ENCODE results near the gene ARHGEF19. TPM values are rescaled to one million over a fixed set of nuclear protein-coding genes. Genes with fewer than 3 reads are reported as not detected.

ARHGEF19 gene
- total RNA-seq, 1 donor = 6.5 TPM

DNA sequence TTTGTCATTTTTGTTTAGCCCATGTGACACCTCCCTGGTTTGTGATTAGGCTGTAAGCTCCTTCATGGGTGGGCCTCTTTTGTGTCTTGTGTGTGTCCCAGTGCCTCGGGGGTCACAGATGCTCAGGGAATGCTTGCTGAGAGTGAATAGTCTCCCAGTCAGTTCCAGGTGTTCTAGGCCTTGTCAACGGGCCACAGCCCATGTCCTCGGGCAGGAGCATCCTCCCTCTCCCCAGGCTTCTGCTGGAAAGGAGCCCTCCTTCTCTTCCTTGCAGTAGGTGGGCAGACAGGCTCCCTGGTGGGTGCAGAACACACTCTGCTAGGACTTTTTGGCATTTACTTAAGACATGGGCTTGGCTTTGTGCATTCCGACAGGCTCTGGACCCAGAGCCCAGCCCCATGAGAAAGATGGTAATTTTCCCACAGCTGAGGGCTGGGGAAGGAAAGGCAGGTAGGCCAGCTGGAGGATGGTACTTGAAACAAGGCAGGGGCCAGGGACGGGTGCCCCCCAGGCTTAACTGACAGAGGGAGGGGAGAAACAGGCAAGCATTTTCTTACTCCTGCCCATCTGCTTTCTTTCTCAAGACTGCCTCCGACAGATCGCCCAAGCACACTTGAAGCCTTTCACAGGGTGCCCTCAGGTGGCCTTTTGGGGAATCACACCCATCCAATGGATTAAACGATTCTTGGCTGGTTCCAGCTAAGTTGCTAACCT is 31.6 kb upstream of the ARHGEF19 start:
- Histone ChIP-seq H3K9me3 (ENCODE audit: low read depth, low read length) (no peaks in the 10 kb centered on the region), H3K79me2 (ENCODE audit: insufficient read depth, low read length) (no peaks in the 10 kb centered on the region), H3K36me3 (ENCODE audit: insufficient read depth, low read length) (peaks cover 5% of the 10 kb centered on the region), H3K4me2 (ENCODE audit: insufficient read depth, low read length) (peak overlapping the region; percentile 48), H3K27ac (ENCODE audit: low read depth, low read length) (no peak overlapping the region), H4K20me1 (ENCODE audit: insufficient read depth, low read length) (peaks cover 17% of the 10 kb centered on the region), H3K4me1 (ENCODE audit: insufficient read depth, low read length) (peaks cover 15% of the 10 kb centered on the region), H3K4me3 (ENCODE audit: insufficient read depth, low read length) (no peak overlapping the region), H2AFZ (ENCODE audit: low read length) (no peak overlapping the region), H3K27me3 (ENCODE audit: insufficient read depth, low read length) (no peaks in the 10 kb centered on the region)
- peak; percentile 94 for TF ChIP-seq CTCF (IDR thresholded peaks at IDR 0.05; ENCODE audit: extremely low read depth, low read depth, low read length)
- peak; percentile 93 for DNase-seq (ENCODE audit: insufficient read length, low spot score, missing footprints)

DNA sequence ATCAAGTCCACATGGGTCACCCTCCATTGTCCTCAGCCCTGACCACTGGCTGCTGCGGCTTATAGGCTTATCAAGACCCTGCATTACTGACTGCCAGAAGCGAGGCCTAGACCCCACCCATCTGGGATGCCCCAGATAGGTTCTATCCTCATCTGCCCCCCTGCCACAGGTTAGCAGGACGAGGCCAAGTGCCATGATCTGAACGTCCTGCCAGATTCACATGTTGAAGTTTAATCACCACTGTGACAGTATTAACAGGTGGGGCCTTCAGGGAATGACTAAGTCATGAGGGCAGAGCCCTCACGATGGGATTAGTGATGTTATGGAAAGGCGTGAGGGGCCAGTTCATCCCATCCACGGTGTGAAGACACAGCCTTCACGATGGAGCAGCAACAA is 30.8 kb upstream of the ARHGEF19 start:
- H3K79me2 ChIP-seq (ENCODE audit: insufficient read depth, low read length) = no peaks in the 10 kb centered on the region
- peak; percentile 63 for DNase-seq (ENCODE audit: insufficient read length, low spot score, missing footprints)

DNA sequence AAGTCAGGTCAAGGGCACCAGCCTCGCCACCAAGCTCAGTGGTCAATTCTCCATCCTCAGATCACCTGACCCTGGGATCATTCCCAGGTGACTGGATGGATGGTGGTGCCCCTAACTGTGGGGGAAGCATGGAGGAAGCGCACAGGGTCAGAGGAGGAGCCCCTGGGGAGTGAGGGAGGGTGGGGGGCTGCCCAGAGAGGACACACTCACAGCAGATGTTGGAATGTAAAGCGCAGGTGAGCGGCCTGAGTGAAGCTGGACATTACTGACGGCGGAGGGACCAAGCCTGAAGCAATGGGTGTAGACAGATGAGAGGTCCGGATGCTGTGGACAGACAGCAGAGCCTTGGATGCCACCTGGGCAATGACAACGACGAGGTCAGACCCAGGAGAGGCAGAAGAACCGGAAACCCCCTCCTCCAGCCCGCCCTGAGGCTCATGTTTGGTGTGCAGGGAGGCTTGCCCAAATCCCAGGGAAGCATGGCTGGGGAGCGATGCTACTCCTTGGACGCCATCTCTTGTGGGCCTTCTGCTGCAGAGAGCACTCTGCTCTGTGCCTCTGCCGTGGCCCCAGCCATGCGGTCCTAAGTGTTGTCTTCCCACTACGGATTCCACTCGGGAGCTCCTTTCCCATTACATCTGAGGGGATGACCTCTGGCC is 30.2 kb upstream of the ARHGEF19 start:
- peaks cover 5% of the 10 kb centered on the region for H3K36me3 ChIP-seq (ENCODE audit: insufficient read depth, low read length)
- H3K9me3 ChIP-seq (ENCODE audit: low read depth, low read length) = no peaks in the 10 kb centered on the region
- H2AFZ ChIP-seq (ENCODE audit: low read length) = no peak overlapping the region
- H3K4me3 ChIP-seq (ENCODE audit: insufficient read depth, low read length) = no peak overlapping the region
- no peak overlapping the region for H3K4me2 ChIP-seq (ENCODE audit: insufficient read depth, low read length)
- no peaks in the 10 kb centered on the region for H3K79me2 ChIP-seq (ENCODE audit: insufficient read depth, low read length)
- H4K20me1 ChIP-seq (ENCODE audit: insufficient read depth, low read length) = peaks cover 5% of the 10 kb centered on the region
- H3K27ac ChIP-seq (ENCODE audit: low read depth, low read length) = no peak overlapping the region
- peaks cover 6% of the 10 kb centered on the region for H3K4me1 ChIP-seq (ENCODE audit: insufficient read depth, low read length)
- peak; percentile 22 for DNase-seq (ENCODE audit: insufficient read length, low spot score, missing footprints)
- no peak for TF ChIP-seq CTCF (IDR thresholded peaks at IDR 0.05; ENCODE audit: extremely low read depth, low read depth, low read length)
- no peaks in the 10 kb centered on the region for H3K27me3 ChIP-seq (ENCODE audit: insufficient read depth, low read length)

More for the DNA sequence above, 30.8 kb upstream of the ARHGEF19 start:
- TF ChIP-seq CTCF (IDR thresholded peaks at IDR 0.05; ENCODE audit: extremely low read depth, low read depth, low read length) = no peak
- Histone ChIP-seq H4K20me1 (ENCODE audit: insufficient read depth, low read length) (peaks cover 8% of the 10 kb centered on the region), H3K36me3 (ENCODE audit: insufficient read depth, low read length) (peaks cover 5% of the 10 kb centered on the region), H2AFZ (ENCODE audit: low read length) (no peak overlapping the region), H3K4me3 (ENCODE audit: insufficient read depth, low read length) (no peak overlapping the region), H3K9me3 (ENCODE audit: low read depth, low read length) (no peaks in the 10 kb centered on the region), H3K4me1 (ENCODE audit: insufficient read depth, low read length) (peaks cover 6% of the 10 kb centered on the region), H3K27ac (ENCODE audit: low read depth, low read length) (no peak overlapping the region), H3K4me2 (ENCODE audit: insufficient read depth, low read length) (no peak overlapping the region), H3K27me3 (ENCODE audit: insufficient read depth, low read length) (no peaks in the 10 kb centered on the region)

DNA sequence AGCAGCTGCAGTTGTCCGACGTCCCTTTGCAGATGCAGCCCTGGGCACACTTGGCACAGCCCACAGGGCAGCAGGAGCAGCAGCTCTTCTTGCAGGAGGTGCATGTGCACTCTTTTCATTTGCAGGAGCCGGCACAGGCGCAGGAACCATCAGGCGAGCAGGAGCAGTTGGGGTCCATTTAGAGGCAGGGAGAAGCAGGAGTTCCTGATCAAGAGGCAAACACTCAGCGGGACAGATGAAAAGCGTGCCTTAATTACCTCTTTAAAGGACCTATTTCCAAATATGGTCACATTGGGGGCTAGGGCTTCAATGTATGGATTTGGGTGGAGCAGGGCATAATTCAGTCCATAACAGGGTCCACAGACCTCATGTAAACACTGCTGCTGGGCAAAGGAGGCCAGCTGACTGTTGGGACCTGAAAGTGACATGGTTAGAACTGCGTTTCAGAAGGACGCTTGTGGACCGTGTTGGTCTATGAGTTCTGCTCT is 28.8 kb upstream of the ARHGEF19 start:
- no peak overlapping the region for H3K4me3 ChIP-seq (ENCODE audit: insufficient read depth, low read length)
- H3K79me2 ChIP-seq (ENCODE audit: insufficient read depth, low read length) = no peaks in the 10 kb centered on the region
- DNase-seq (ENCODE audit: insufficient read length, low spot score, missing footprints) = no peak
- TF ChIP-seq CTCF (IDR thresholded peaks at IDR 0.05; ENCODE audit: extremely low read depth, low read depth, low read length) = no peak
- H3K4me1 ChIP-seq (ENCODE audit: insufficient read depth, low read length) = peaks cover 18% of the 10 kb centered on the region
- no peaks in the 10 kb centered on the region for H3K9me3 ChIP-seq (ENCODE audit: low read depth, low read length)
- peaks cover 2% of the 10 kb centered on the region for H4K20me1 ChIP-seq (ENCODE audit: insufficient read depth, low read length)
- no peak overlapping the region for H3K27ac ChIP-seq (ENCODE audit: low read depth, low read length)
- H3K4me2 ChIP-seq (ENCODE audit: insufficient read depth, low read length) = no peak overlapping the region
- no peaks in the 10 kb centered on the region for H3K27me3 ChIP-seq (ENCODE audit: insufficient read depth, low read length)
- H3K36me3 ChIP-seq (ENCODE audit: insufficient read depth, low read length) = no peaks in the 10 kb centered on the region
- no peak overlapping the region for H2AFZ ChIP-seq (ENCODE audit: low read length)

All from osteoblast (primary cell).